GM21515 (cell line): ENCODE results near the gene F13B.
"Not testable (repeated sequence)": the region's sequence is repeated elsewhere in the genome, so short reads cannot be mapped to it uniquely, and the experiment has no call there.

Experiments
- ATAC-seq: cut with Tn5 transposase; IDR thresholded peaks from one replicate; pipeline ENCODE4 v1.9.1; 2021; ENCODE audit not compliant: unreplicated experiment

F13B gene

DNA sequence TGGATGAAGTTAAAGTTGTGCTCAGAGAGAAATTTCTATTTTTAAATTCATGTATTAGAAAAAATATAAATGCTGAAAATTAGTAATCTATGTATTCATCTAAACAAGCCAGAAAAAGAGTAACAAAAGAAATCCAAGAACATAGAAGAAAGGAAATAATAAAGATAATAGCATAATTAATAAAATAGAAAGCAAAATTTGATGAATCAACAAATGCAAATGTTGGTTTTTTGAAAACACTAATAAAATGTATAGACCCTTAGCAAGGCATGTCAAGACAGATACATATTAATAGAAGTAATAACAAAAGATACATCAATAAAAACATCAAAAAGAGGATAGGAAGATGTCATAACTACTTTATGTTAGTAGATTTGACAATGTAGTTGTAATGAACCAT lies 18.0 kb downstream of the F13B start:
- no peak for ATAC-seq

DNA sequence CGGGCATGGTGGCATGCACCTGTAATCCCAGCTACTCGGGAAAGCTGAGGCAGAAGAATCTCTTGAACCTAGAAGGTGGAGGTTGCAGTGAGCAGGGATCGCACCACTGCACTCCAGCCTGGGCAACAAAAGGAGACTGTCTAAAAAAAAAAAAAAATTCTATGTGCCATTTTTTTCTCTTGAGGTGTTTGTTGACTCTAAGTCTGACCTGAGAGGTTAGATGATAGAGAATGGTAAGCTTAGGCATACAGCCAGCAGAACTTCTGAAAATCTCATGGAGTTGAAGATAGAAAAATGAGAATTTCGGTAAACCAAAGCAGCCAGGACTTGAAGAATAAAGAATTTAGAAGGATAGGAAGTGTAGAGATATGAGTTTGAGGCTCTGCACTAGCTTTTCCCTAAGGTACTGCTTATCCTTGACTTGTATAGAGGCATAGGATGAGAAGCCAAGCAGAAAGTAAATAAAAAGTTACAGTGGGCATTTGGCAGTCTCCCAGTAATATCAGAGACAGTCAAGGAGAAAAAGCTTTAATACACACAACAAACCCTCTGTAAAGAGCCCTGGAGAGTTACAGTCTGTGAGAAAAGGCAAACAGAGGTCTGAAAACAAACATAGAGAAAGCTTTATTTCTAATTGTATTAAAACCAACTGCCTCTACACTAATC lies 24.3 kb downstream of the F13B start:
- ATAC-seq: no peak

DNA sequence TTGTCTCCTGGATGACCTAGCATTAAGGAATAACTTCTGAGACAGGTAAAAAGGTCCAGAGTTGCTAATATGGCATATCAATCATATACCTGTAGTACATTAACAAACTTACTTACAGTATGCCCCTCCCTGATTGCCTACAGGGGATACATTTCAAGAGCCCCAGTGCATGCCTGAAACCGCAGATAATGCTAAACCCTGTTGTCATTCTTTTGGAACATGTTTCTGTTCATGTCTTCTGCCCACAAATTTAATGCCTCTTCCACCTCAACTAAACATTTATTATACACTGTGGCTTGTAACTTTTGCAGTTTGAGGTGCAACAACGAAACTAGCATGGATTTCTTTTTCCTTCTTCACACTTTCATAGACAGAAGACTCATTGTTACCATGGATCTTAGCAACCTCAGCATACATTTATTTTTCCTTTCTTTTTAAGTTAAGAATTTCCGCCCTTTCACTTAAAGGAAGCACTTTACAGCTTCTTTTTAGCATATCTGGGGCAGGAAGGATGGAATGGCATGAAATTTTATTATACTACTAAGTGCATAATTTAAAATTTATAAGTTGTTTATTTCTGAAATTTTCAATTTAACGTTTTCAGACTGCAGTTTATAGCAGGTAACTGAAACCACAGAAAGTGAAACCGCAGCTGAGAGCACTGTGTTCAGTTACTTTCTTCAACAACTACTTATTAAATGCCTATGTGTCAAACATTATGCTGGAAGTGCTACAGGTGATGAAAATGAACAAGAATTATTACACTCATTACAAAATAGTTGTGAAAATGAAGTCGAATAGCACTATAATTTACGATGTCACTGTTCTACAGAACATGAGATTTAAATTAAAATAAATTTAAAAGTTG lies 25.3 kb downstream of the F13B start:
- ATAC-seq: peak; percentile 87

DNA sequence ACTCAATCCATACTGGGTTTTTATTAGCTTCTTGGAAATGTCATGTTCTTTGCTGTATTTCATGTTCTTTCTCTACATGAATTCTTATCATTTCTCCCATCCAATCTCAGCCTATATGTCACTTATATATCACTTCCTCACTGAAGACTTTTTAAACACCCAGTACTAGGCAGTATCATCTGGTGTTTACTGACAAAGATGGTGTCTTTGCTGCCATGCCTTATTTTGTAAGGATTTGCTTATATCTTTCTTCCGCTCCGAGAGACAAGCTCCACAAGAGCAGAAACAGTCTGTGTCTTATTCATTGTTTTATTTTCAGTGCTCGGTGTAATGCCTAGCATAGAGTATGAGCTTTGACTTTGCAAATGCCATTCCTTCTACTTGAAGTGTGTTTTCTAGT lies 30.2 kb downstream of the F13B start:
- no peak for ATAC-seq

DNA sequence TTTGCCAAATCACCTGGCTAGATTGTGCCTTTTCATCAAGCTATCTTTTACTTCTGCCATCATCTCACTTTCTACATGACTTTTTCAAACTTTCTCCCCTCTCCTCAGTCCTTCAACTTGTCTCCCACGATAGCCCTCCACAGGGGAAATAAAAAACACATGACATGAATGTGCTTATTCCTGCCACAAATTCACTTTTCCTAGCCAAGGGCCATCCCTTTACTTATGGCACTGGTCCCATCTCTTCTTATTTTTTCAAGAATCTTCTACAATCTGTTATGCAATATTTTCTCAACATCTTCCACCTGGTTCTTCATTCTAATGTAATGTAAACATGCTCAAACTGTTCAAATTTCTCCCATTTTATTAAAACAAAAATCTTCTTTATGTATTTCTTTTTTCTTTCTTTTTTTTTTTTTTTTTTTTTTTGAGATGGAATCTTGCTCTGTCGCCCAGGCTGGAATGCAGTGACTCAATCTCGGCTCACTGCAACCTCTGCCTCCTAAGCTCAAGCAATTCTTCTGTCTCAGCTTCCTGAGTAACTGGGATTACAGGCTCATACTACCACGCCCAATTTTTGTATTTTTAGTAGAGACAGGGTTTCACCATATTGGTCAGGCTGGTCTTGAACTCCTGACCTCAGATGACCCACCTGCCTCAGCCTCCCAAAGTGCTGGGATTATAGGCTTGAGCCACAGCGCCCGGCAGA lies 32.3 kb downstream of the F13B start:
- ATAC-seq: not testable (repeated sequence)

DNA sequence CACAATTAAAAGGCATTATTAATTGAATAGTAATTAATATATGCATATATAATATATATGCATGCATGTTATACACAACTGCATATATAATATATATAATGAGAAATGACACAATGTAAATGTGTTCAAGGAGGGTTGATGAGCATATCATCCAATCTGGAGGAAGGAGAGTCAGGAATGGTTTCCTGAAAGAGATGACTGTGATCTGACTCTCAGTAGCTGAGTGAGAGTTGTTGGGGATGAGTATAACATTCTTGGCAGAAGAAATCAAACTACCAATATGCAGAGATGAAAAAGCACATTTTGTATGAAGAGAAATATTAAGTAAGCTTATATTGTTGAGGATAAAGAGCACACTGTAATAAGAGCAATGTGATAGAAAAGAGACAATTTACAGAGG lies 37.3 kb downstream of the F13B start:
- no peak for ATAC-seq

DNA sequence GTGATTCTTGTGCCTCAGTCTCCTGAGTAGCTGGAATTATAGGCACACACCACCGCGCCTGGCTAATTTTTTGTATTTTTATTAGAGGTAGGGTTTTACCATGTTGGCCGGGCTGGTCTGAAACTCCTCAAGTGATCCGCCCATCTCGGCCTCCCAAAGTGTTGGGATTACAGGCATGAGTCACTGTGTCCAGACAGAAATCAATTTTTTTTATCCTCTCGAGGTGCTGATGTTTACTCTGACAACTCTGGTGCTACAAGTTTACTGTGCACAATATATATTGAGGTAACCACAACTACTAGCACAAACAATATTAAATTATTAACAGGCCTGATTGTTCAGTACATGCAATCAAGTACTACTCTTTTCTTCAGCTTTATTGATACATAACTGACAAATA lies 39.7 kb downstream of the F13B start:
- ATAC-seq: no peak

DNA sequence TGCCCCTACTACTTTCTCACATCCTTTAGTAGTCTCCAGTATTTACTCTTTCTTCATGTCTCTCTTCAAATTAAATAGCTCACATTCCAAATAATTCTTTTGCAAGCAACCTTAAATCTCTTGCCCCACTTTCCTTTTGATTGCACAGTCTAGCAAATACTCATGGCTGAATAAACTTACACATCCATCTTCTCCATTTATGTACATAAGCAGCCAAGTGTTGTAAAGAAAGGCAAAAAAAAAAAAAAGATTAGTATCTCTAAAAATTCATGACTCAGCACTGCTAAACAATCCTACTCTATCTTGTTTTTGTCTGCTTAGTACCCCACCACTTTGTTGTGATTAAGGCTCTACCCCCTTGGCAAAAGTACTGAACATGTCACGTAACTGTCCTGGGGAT lies 42.6 kb downstream of the F13B start:
- ATAC-seq: no peak

DNA sequence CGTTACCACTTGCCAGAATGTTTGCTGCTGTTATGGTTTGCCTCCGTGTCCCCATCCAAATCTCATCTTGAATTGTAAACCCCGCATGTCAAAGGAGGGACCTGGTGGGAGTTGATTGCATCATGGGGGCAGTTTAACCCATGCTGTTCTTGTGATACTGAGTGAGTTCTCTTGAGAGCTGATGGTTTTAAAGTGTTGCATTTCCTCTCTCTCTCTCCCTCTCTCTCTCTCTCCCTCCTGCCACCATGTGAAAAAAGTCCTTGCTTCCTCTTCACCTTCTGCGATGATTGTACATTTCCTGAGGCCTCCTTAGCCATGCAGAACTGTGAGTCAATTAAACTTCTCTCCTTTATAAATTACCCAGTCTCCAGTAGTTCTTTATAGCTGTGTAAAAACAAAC lies 45.3 kb downstream of the F13B start:
- ATAC-seq: no peak

DNA sequence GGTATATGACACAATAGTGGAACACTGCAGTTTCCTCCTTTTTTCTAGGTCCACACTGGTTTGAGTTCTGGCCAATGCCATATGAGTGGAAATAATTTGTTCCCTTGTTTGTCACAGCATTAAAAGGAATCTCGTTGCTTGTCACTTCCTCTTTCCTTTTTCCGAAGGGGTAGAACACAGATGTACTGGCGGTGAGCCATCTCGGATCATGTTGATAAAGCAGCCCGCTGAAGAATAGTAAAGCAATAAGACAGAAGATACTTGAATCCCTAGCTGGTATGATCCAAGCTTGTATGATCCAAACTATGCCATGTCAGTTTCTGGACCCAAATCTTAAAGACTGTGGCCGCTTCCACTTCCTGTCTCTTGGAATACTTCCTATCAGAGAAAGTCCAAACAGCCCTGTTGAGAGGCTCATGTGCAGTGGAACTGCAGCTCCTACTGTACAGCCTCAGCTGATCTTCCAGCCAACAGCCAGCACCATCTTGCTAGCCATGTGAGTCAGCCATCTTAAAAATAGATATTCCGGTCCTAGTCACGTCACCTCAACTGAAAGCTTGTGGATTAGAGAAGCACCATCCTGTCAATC lies 49.4 kb downstream of the F13B start:
- no peak for ATAC-seq

DNA sequence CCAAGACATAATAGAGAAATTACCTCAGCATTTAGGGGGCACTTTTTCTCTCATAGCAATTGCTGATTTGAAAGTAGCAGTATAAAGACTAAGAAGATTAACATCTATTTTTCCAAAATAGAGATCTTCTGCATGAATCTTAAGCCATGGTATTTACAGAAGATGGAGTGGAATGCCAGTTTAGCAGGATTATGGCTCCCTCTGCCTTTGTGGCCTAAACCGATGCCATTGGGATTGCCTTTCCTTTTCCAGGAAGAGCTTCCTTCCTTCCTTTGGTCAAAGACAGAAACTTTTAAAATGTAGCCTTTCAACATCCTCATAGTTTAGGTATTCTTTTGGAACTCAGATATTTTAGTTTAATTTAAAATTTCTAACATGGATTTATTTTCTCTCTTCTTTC lies 50.3 kb downstream of the F13B start:
- no peak for ATAC-seq

DNA sequence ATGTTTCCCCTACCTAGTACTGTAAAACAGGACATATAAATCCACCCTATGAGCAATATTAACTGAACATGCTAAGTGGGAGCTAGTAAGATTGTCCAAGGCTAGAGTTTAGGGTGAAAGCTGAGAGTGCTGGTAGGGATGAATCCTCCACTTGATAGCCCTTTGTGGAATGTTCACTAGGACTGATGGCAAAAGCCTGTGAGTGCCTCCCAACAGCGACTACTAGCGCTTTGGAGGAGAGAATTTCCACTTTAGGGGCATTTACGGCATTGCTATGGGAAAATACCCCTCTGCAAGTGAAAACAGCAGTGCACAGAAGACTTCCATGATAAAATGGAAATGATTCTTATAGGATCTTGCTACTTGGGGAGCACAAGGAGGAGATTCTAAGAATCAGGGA lies 53.8 kb downstream of the F13B start:
- ATAC-seq: no peak

DNA sequence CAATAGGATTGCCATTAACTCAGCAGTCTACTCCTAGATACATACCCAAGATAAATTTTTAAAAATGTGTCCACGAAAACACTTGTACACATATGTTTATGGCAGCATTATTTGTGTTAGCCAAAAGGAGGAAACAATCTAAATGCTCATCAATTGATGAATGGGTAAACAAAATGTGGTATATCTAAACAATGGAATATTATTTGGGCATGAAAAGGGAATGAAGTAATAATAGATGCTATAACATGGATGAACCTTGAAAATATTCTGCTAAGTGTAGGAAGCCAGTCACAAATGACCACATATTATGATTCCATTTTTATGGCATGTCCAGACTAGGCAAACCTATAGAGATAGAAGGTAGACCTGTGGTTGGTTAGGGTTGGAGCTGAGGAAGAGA lies 55.4 kb downstream of the F13B start:
- no peak for ATAC-seq

DNA sequence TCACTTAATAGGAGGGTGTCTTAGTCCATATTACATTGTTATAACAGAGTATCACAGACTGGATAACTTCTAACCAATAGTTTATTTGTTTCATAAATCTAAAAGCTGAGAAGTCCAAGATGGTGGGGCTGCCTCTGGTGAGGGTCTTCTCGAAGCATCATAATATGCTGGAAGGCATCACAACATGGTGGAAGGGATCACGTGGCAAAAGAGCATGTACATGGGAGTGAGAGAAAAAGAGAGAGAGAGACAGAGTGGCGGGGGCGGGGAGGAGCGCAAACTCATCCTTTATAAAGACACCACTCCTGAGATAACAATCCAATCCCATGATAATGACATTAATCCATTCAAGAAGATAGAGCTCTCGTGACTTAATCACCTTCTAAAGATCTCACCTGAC lies 58.2 kb downstream of the F13B start:
- no peak for ATAC-seq

DNA sequence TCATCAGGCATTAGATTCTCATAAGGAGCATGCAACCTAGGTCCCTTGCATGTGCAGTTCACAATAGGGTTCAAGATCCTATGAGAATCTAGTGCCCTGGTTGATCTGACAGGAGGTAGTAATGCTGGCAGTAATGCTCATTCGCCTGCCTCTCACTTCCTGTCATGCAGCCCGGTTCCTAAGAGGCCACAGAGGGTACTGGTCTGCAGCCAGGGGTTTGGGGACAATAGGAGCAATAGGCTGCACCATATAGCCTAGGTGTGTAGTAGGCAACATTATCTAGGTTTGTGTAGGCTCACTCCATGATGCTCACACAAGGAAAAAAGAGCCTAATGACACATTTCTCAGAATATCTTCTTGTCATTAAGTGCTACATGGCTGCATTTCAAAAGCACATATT lies 63.9 kb downstream of the F13B start:
- no peak for ATAC-seq

DNA sequence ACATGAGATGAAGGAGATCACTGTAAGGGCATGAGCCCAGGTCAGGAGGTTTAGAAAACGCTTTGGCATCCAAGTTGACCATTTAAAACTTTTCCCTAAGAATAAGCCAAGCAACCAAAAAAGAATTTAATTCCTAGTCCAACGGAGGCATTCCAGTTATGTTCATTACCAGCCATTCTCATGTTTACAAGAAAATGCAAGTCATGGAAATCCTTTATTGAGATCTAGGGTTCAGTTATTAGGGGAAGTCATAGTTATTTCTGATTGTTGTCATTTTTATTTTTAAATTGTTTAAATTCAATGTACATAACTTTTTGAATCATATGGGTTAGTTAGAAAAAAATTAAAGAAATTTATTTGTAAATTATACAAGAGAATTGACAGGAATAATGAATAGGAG lies 65.2 kb downstream of the F13B start:
- no peak for ATAC-seq

DNA sequence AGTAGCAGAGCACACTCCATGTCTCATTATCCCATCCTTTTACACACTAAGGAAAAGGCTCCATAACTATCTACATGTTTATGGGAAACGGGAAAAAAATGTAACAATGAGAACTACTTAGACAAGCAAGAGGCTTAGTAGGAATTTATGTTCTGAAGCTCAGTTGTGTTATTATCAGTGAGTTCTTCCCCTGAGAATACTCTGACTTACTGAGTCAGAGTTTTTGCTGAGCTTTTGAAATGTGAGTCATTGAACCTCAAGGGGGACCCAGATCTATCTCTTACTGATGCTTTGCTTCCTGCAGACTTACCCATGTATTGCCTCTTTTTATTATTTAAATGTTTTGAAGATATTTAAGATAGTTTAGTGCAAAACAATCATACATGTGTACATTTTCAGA lies 69.6 kb downstream of the F13B start:
- no peak for ATAC-seq

DNA sequence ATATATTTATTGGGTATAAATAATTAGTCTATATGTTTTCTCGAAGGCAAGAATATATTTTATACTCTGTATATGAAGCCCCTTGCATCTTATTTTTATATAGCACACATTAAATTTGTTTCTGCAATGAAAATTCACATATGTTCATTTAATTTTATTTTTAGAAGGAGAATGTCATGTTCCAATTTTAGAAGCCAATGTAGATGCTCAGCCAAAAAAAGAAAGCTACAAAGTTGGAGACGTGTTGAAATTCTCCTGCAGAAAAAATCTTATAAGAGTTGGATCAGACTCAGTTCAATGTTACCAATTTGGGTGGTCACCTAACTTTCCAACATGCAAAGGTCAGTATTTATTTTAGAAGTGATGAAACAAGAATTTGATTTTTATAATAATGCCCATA lies 73.1 kb downstream of the F13B start:
- ATAC-seq: no peak

DNA sequence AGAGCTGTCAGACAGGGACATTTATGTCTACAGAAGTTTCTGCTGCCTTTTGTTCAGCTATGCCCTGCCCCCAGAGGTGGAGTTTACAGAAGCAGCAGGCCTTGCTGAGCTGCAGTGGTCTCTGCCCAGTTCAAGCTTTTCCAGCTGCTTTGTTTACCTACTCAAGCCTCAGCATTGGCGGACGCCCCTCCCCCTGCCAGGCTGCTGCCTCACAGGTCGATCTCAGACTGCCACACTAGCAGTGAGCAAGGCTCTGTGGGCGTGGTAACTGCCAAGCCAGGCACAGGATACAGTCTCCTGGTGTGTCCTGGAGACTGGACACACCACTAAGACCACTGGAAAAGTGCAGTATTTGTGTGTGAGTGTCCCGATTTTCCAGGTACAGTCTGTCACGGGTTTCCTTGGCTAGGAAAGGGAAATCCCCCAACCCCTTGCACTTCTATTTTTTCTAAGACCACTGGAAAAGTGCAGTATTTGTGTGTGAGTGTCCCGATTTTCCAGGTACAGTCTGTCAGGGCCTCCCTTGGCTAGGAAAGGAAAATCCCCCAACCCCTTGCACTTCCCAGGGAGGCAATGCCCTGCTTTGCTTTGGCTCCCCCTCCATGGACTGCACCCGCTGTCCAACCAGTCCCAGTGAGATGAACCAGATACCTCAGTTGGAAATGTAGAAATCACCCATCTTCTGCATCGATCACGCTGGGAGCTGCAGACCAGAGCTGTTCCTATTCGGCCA lies 75.0 kb downstream of the F13B start:
- not testable (repeated sequence) for ATAC-seq
